KBM-7 (cell line): ENCODE results near the gene SLC1A7.

Source experiments
- DNase-seq: peaks from one replicate; pipeline ENCODE4 v3.0.0-alpha.2; 2015
- in situ Hi-C: fragments of 300-500 bp; cut with MboI; formaldehyde crosslinking; loops from 2 replicates; pipeline ENCODE4 v1.14.3; 2020; ENCODE audit warnings: low sequenced_read_pairs, low pct_unique_long_range_greater_than_20kb, mixed read lengths

Gene SLC1A7

GRCh38 chr1:53165408-53165961, 23.0 kb upstream of the SLC1A7 start:
- in situ Hi-C loops: no loop called here
- DNase-seq: no peak

- in situ Hi-C loops: no loop called here
Measured at GRCh38 chr1:53163291-53163768, 20.9 kb upstream of the SLC1A7 start.

GRCh38 chr1:53162621-53163020, 20.2 kb upstream of the SLC1A7 start:
- in situ Hi-C loops: no loop called here
- DNase-seq: no peak

More at GRCh38 chr1:53163291-53163768, 20.9 kb upstream of the SLC1A7 start:
- no peak for DNase-seq

GRCh38 chr1:53160924-53161378, 18.5 kb upstream of the SLC1A7 start:
- no peak for DNase-seq
- in situ Hi-C loops: no loop called here

GRCh38 chr1:53158900-53159299, 16.5 kb upstream of the SLC1A7 start:
- in situ Hi-C loops: no loop called here
- DNase-seq: no peak

- in situ Hi-C loops: no loop called here
Measured at GRCh38 chr1:53156783-53157182, 14.3 kb upstream of the SLC1A7 start.

GRCh38 chr1:53155945-53156344, 13.5 kb upstream of the SLC1A7 start:
- in situ Hi-C loops: no loop called here
- no peak for DNase-seq

More at GRCh38 chr1:53156783-53157182, 14.3 kb upstream of the SLC1A7 start:
- no peak for DNase-seq

- in situ Hi-C loops: no loop called here
- DNase-seq: no peak
Measured at GRCh38 chr1:53155534-53155933, 13.1 kb upstream of the SLC1A7 start.

GRCh38 chr1:53154859-53155438, 12.5 kb upstream of the SLC1A7 start:
- no peak for DNase-seq
- in situ Hi-C loops: no loop called here

GRCh38 chr1:53153752-53154151, 11.3 kb upstream of the SLC1A7 start:
- in situ Hi-C loops: no loop called here
- no peak for DNase-seq

GRCh38 chr1:53148123-53148522, 5.7 kb upstream of the SLC1A7 start:
- DNase-seq: no peak
- in situ Hi-C loops: no loop called here

- in situ Hi-C loops: no loop called here
- no peak for DNase-seq
Measured at GRCh38 chr1:53147174-53147573, 4.7 kb upstream of the SLC1A7 start.

GRCh38 chr1:53145942-53146708, 3.7 kb upstream of the SLC1A7 start:
- in situ Hi-C loops: no loop called here
- no peak for DNase-seq

GRCh38 chr1:53145619-53145941, 3.1 kb upstream of the SLC1A7 start:
- in situ Hi-C loops: no loop called here

GRCh38 chr1:53145051-53145600, 2.7 kb upstream of the SLC1A7 start:
- DNase-seq: no peak
- in situ Hi-C loops: no loop called here

More at GRCh38 chr1:53145619-53145941, 3.1 kb upstream of the SLC1A7 start:
- no peak for DNase-seq

- no peak for DNase-seq
- in situ Hi-C loops: no loop called here
Measured at GRCh38 chr1:53144201-53144600, 1.8 kb upstream of the SLC1A7 start.

GRCh38 chr1:53143527-53143926, 1.1 kb upstream of the SLC1A7 start:
- in situ Hi-C loops: no loop called here
- no peak for DNase-seq

GRCh38 chr1:53141487-53142055, 867 bp downstream of the SLC1A7 start:
- DNase-seq: no peak
- in situ Hi-C loops: no loop called here

- no peak for DNase-seq
- in situ Hi-C loops: no loop called here
Measured at GRCh38 chr1:53140451-53140850, 2.0 kb downstream of the SLC1A7 start.

GRCh38 chr1:53139951-53140361, 2.5 kb downstream of the SLC1A7 start:
- no peak for DNase-seq
- in situ Hi-C loops: no loop called here
